Measurements from ENCODE around the gene MLIP. TPM values are rescaled to one million over a fixed set of nuclear protein-coding genes. Genes with fewer than 3 reads are reported as not detected.

The MLIP gene
- total RNA-seq, 1 experiment from 2014 or later, result not detected

- TF ChIP-seq SOX15 (CRISPR knock-in tag; IDR thresholded peaks at IDR 0.05), result no peak
- no peak for TF ChIP-seq CBFB (CRISPR knock-in tag; IDR thresholded peaks at IDR 0.05; ENCODE audit: low read depth)
These were observed 41.2 kb upstream of the MLIP start (continued) for GRCh38 chr6:54070025-54070424.

- Mint-ChIP-seq H3K36me3 (no peaks in the 10 kb centered on the region), H3K4me1 (peaks cover 48% of the 10 kb centered on the region), H3K27me3 (ENCODE audit: low read depth) (no peaks in the 10 kb centered on the region), H3K4me3 (no peak overlapping the region), H3K27ac (no peak overlapping the region), H3K9me3 (no peaks in the 10 kb centered on the region)
- CTCF ChIA-PET, result interaction anchor here (0.9 kb wide), 1 partner anchor 173 kb away, joined by 3 read pairs; no protein-coding TSS in a partner anchor
- no peak for DNase-seq (ENCODE audit: low spot score)
- ATAC-seq, result no peak
- TF ChIP-seq FOXP1 (CRISPR knock-in tag; IDR thresholded peaks at IDR 0.05; ENCODE audit: borderline replicate concordance) (no peak), CREM (CRISPR knock-in tag; IDR thresholded peaks at IDR 0.05) (no peak), USF2 (CRISPR knock-in tag; IDR thresholded peaks at IDR 0.05) (no peak), ZNF281 (CRISPR knock-in tag; IDR thresholded peaks at IDR 0.05) (no peak), E2F4 (CRISPR knock-in tag; IDR thresholded peaks at IDR 0.05; ENCODE audit: borderline replicate concordance, low read depth) (no peak), GTF2I (CRISPR knock-in tag; conservative IDR thresholded peaks at IDR 0.05) (no peak), TP53 (CRISPR knock-in tag; IDR thresholded peaks at IDR 0.05) (no peak), ATF1 (CRISPR knock-in tag; IDR thresholded peaks at IDR 0.05) (no peak), NFATC4 (CRISPR knock-in tag; IDR thresholded peaks at IDR 0.05) (no peak), MAX (CRISPR knock-in tag; IDR thresholded peaks at IDR 0.05) (no peak), TCF7 (CRISPR knock-in tag; IDR thresholded peaks at IDR 0.05; ENCODE audit: low read depth) (no peak), PRDM15 (CRISPR knock-in tag; IDR thresholded peaks at IDR 0.05) (no peak), IRF1 (CRISPR knock-in tag; IDR thresholded peaks at IDR 0.05) (no peak), IRF2 (CRISPR knock-in tag; IDR thresholded peaks at IDR 0.05; ENCODE audit: borderline replicate concordance, low read depth) (no peak), ZNF416 (CRISPR knock-in tag; IDR thresholded peaks at IDR 0.05) (no peak), E2F1 (CRISPR knock-in tag; IDR thresholded peaks at IDR 0.05) (no peak)
- POLR2A ChIA-PET, result no interaction called here
These were observed 39.4 kb upstream of the MLIP start for GRCh38 chr6:54071821-54072340.
